Measurements from ENCODE around the gene PGS1.
A peak's percentile ranks its signal among the peaks of the same experiment; 100 is the strongest.

Gene PGS1

GRCh38 chr17:78366109-78366848, 12.2 kb upstream of the PGS1 start:
- no peak for DNase-seq (ENCODE audit: low read depth, low spot score)
- ChIA-PET POLR2A (no interaction called here), CTCF (interaction anchor here (0.6 to 6.8 kb wide), 5 partner anchors 10 to 1029 kb away, joined by 3 to 120 read pairs (median 3); partner anchors contain the start of gene PGS1)
- TF ChIP-seq CTCF (IDR thresholded peaks at IDR 0.05; ENCODE audit: insufficient read depth, low read length, missing control alignments) = no peak
- peak overlapping the region; percentile 8; the same call in 1 of the 2 replicates for H3K4me3 ChIP-seq (ENCODE audit: low read depth, low read length)

- no peak overlapping the region for H3K4me3 ChIP-seq (ENCODE audit: low read depth, low read length)
- no peak for TF ChIP-seq CTCF (IDR thresholded peaks at IDR 0.05; ENCODE audit: insufficient read depth, low read length, missing control alignments)
- ChIA-PET CTCF (interaction anchor here (1.1 to 2.7 kb wide), 3 partner anchors 14 to 117 kb away, joined by 3 to 9 read pairs (median 3); no protein-coding TSS in a partner anchor), POLR2A (no interaction called here)
- no peak for DNase-seq (ENCODE audit: low read depth, low spot score)
Observed at GRCh38 chr17:78367193-78367592, 11.3 kb upstream of the PGS1 start.

- TF ChIP-seq CTCF (IDR thresholded peaks at IDR 0.05; ENCODE audit: insufficient read depth, low read length, missing control alignments) = no peak
- POLR2A ChIA-PET = no interaction called here
- H3K4me3 ChIP-seq (ENCODE audit: low read depth, low read length) = no peak overlapping the region
- no peak for DNase-seq (ENCODE audit: low read depth, low spot score)
- CTCF ChIA-PET = interaction anchor here (0.8 to 2.3 kb wide), 2 partner anchors 8 to 20 kb away, joined by 3 to 6 read pairs; no protein-coding TSS in a partner anchor
Observed at GRCh38 chr17:78368348-78368747, 10.1 kb upstream of the PGS1 start.

- ChIA-PET CTCF (interaction anchor here (0.7 to 2.4 kb wide), 5 partner anchors 8 to 81 kb away, joined by 3 to 30 read pairs (median 3); no protein-coding TSS in a partner anchor), POLR2A (no interaction called here)
- no peak for DNase-seq (ENCODE audit: low read depth, low spot score)
- H3K4me3 ChIP-seq (ENCODE audit: low read depth, low read length) = no peak overlapping the region
- no peak for TF ChIP-seq CTCF (IDR thresholded peaks at IDR 0.05; ENCODE audit: insufficient read depth, low read length, missing control alignments)
Observed at GRCh38 chr17:78368854-78369495, 9.5 kb upstream of the PGS1 start.

GRCh38 chr17:78369791-78370381, 8.6 kb upstream of the PGS1 start:
- no peak for DNase-seq (ENCODE audit: low read depth, low spot score)
- ChIA-PET CTCF (interaction anchor here (0.7 to 2.4 kb wide), 3 partner anchors 9 to 29 kb away, joined by 3 to 30 read pairs (median 6); no protein-coding TSS in a partner anchor), POLR2A (no interaction called here)
- no peak for TF ChIP-seq CTCF (IDR thresholded peaks at IDR 0.05; ENCODE audit: insufficient read depth, low read length, missing control alignments)
- H3K4me3 ChIP-seq (ENCODE audit: low read depth, low read length) = no peak overlapping the region

- CTCF ChIA-PET = interaction anchor here (2.4 kb wide), 1 partner anchor 10 kb away, joined by 30 read pairs; no protein-coding TSS in a partner anchor
- no peak for TF ChIP-seq CTCF (IDR thresholded peaks at IDR 0.05; ENCODE audit: insufficient read depth, low read length, missing control alignments)
- POLR2A ChIA-PET = no interaction called here
- H3K4me3 ChIP-seq (ENCODE audit: low read depth, low read length) = no peak overlapping the region
- no peak for DNase-seq (ENCODE audit: low read depth, low spot score)
Observed at GRCh38 chr17:78371056-78371455, 7.4 kb upstream of the PGS1 start.
